ENCODE results near the gene NPPA. TPM values are rescaled to one million over a fixed set of nuclear protein-coding genes. Genes with fewer than 3 reads are reported as not detected.

Gene NPPA
- total RNA-seq, 1 donor from 2014 or later = not detected

Other genes with a start within 250 kb of the NPPA start
- 15.0 TPM for gene FBXO2, start 193.4 kb downstream of the NPPA start, total RNA-seq
- 11.6 TPM for gene FBXO44, start 192.9 kb downstream of the NPPA start, total RNA-seq
- gene FBXO6, start 183.6 kb downstream of the NPPA start, total RNA-seq = 12.0 TPM
- gene MAD2L2, start 166.6 kb downstream of the NPPA start, total RNA-seq = 28.3 TPM
- not detected for gene DRAXIN, start 156.1 kb downstream of the NPPA start, total RNA-seq
- 9.0 TPM for gene AGTRAP, start 111.6 kb downstream of the NPPA start, total RNA-seq
- not detected for gene C1orf167, start 85.6 kb downstream of the NPPA start, total RNA-seq
- 14.9 TPM for gene MTHFR, start 41.8 kb downstream of the NPPA start, total RNA-seq
- gene CLCN6, start 41.6 kb downstream of the NPPA start, total RNA-seq = 10.8 TPM
- not detected for gene NPPB, start 11.2 kb upstream of the NPPA start, total RNA-seq
- 50.9 TPM for gene KIAA2013, start 78.6 kb upstream of the NPPA start, total RNA-seq
- 70.8 TPM for gene PLOD1, start 86.9 kb upstream of the NPPA start, total RNA-seq
- 45.0 TPM for gene MFN2, start 132.7 kb upstream of the NPPA start, total RNA-seq
- gene MIIP, start 171.7 kb upstream of the NPPA start, total RNA-seq = 10.1 TPM
- 0.18 TPM for gene TNFRSF8, start 215.5 kb upstream of the NPPA start, total RNA-seq